ENCODE data around the gene MICAL2. TPM values are rescaled to one million over a fixed set of nuclear protein-coding genes. Genes with fewer than 3 reads are reported as not detected.

The MICAL2 gene
- total and polyA plus RNA-seq, 3 donors from 2014 or later: 224 to 461 (median 401) TPM

- H3K4me1 ChIP-seq: peaks cover 17% of the 10 kb centered on the region
- intact Hi-C loops (cut with DNase I; ENCODE audit: low total_unique reads): no loop called here
- H3K9me3 ChIP-seq: no peaks in the 10 kb centered on the region
- H3K27me3 ChIP-seq: no peaks in the 10 kb centered on the region
- WGBS, 2 donors: 75 to 81% methylated on average over 11 to 12 of the region's 12 CpGs
- H3K36me3 ChIP-seq (ENCODE audit: low read depth, missing control alignments): no peaks in the 10 kb centered on the region
- no peak overlapping the region for H3K4me3 ChIP-seq
- no peak for DNase-seq
- peak overlapping the region; percentile 84 to 94 for H3K27ac ChIP-seq
- TF ChIP-seq CTCF (IDR thresholded peaks at IDR 0.05) (no peak), POLR2A (IDR thresholded peaks at IDR 0.05) (no peak)
Observed at GRCh38 chr11:12069066-12069676, 41.2 kb upstream of the MICAL2 start.

GRCh38 chr11:12070446-12071267 is 39.7 kb upstream of the MICAL2 start:
- 47 to 59% methylated on average over 14 of the region's 14 CpGs for WGBS, 2 donors
- H3K27me3 ChIP-seq: no peaks in the 10 kb centered on the region
- no peaks in the 10 kb centered on the region for H3K9me3 ChIP-seq
- peak; percentile 77 for DNase-seq
- intact Hi-C loops (cut with DNase I; ENCODE audit: low total_unique reads): no loop called here
- TF ChIP-seq POLR2A (IDR thresholded peaks at IDR 0.05): no peak
- TF ChIP-seq CTCF (IDR thresholded peaks at IDR 0.05): no peak
- H3K4me1 ChIP-seq: peaks cover 17% of the 10 kb centered on the region
- no peaks in the 10 kb centered on the region for H3K36me3 ChIP-seq (ENCODE audit: low read depth, missing control alignments)
- H3K27ac ChIP-seq: peak overlapping the region; percentile 84 to 94
- H3K4me3 ChIP-seq: no peak overlapping the region

- peaks cover 22% of the 10 kb centered on the region for H3K4me1 ChIP-seq
- H3K27ac ChIP-seq: peak overlapping the region; percentile 84 to 94
- TF ChIP-seq CTCF (IDR thresholded peaks at IDR 0.05): no peak
- no peak for TF ChIP-seq POLR2A (IDR thresholded peaks at IDR 0.05)
- no peaks in the 10 kb centered on the region for H3K27me3 ChIP-seq
- no peak overlapping the region for H3K4me3 ChIP-seq
- WGBS, 2 donors: 92 to 97% methylated on average over 3 of the region's 3 CpGs
- intact Hi-C loops (cut with DNase I; ENCODE audit: low total_unique reads): no loop called here
- H3K36me3 ChIP-seq (ENCODE audit: low read depth, missing control alignments): no peaks in the 10 kb centered on the region
- H3K9me3 ChIP-seq: no peaks in the 10 kb centered on the region
- no peak for DNase-seq
Observed at GRCh38 chr11:12071574-12071973, 38.8 kb upstream of the MICAL2 start.

GRCh38 chr11:12073436-12073835 is 37.0 kb upstream of the MICAL2 start:
- no peak for DNase-seq
- H3K36me3 ChIP-seq (ENCODE audit: low read depth, missing control alignments): no peaks in the 10 kb centered on the region
- H3K4me3 ChIP-seq: no peak overlapping the region
- no peak overlapping the region for H3K27ac ChIP-seq
- H3K27me3 ChIP-seq: no peaks in the 10 kb centered on the region
- no peaks in the 10 kb centered on the region for H3K9me3 ChIP-seq
- TF ChIP-seq CTCF (IDR thresholded peaks at IDR 0.05): no peak
- no peak for TF ChIP-seq POLR2A (IDR thresholded peaks at IDR 0.05)
- peaks cover 20% of the 10 kb centered on the region for H3K4me1 ChIP-seq
- WGBS, 2 donors: 95 to 99% methylated on average over 8 of the region's 8 CpGs
- intact Hi-C loops (cut with DNase I; ENCODE audit: low total_unique reads): no loop called here
